ENCODE results near the gene PLD1.

The PLD1 gene

DNA sequence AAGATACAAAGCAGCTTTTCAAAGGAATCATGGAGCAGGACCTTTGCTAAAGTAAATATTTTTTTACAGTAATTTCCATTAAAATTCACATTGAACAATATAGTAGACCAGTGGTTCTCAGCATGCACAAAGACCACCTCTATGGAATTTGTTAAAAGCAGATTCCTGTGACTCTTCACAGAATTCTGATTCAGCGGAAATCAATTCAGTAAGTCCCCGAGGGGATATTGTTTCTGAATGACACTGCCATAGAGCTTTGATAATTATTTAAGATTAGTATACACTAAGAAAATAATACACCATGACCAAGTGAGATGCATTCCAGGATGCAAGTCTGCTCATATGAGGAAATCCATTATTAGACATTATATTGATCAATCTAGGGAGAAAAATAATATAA, 188.2 kb downstream of the PLD1 start:
- peaks cover 15% of the 10 kb centered on the region for H3K27me3 Mint-ChIP-seq
- no peaks in the 10 kb centered on the region for H3K4me1 Mint-ChIP-seq
- no peaks in the 10 kb centered on the region for H3K36me3 Mint-ChIP-seq
- peaks cover 6% of the 10 kb centered on the region for H3K9me3 Mint-ChIP-seq
- no peak overlapping the region for H3K27ac Mint-ChIP-seq
- no peak for ATAC-seq
- H3K4me3 Mint-ChIP-seq: no peak overlapping the region

- Mint-ChIP-seq H3K36me3 (no peaks in the 10 kb centered on the region), H3K27ac (no peak overlapping the region), H3K9me3 (peaks cover 5% of the 10 kb centered on the region), H3K27me3 (peaks cover 21% of the 10 kb centered on the region), H3K4me3 (no peak overlapping the region), H3K4me1 (no peaks in the 10 kb centered on the region)
- no peak for ATAC-seq
These were observed 189.4 kb downstream of the PLD1 start for GRCh38 chr3:171620825-171621434.

DNA sequence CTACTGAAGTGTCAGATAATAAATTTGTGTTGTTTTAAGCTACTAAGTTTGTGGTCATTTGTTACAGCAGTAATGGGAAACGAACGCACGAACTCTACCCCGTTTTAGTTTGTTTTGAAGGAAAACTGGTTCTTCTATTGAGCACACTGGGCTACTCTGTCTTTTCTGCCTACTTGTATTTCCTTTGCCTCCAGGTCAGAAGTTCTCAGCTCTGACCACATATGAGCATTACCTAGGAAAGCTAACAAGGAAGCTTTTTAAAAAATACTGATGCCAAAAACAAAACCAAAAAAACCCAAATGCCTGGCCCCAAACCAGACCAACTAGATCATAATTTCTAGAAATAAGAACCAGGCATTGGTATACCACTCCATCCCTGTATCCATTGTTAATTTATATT, 193.5 kb downstream of the PLD1 start:
- peaks cover 11% of the 10 kb centered on the region for H3K27me3 Mint-ChIP-seq
- no peaks in the 10 kb centered on the region for H3K4me1 Mint-ChIP-seq
- no peaks in the 10 kb centered on the region for H3K36me3 Mint-ChIP-seq
- H3K27ac Mint-ChIP-seq: no peak overlapping the region
- no peak for ATAC-seq
- H3K4me3 Mint-ChIP-seq: no peak overlapping the region
- H3K9me3 Mint-ChIP-seq: no peaks in the 10 kb centered on the region

DNA sequence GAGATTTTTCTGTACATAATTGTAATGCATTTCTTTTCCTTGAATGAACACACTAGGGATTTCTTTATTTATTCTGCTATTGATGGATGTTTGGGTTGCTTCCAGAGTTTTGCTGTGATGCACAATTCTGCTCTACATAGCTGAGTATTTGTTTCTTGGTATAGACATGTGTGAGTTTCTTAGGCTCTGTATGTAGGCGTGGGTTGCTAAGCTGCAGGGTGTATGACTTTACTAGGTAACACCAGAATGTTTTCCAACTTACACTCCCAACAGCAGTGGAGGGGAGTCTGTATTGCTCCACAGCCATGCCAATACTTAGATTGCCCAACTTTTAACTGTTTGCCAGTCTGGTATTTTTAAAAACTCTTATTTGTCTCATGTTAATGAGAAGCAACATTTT, 194.6 kb downstream of the PLD1 start:
- Mint-ChIP-seq H3K27ac (no peak overlapping the region), H3K9me3 (no peaks in the 10 kb centered on the region), H3K36me3 (no peaks in the 10 kb centered on the region), H3K27me3 (peaks cover 11% of the 10 kb centered on the region), H3K4me1 (no peaks in the 10 kb centered on the region), H3K4me3 (no peak overlapping the region)
- ATAC-seq: no peak

DNA sequence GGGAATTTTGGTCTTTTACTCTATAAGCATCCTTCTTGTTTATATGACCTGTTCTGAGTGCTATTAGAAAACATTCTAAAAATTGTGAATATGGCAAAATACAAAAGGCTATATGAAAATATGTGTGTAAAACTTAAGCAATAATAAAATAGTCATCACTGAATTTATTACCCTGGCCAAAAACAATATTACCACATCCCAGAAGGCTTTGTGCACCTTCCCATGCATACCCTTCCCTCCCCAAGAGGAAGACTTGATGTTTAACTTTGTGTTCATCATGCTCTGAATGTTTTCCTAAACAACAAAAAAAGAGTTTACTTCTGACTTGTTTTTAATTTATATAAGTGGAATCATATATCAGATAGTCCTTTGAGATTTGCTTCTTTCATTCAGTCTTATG, 195.0 kb downstream of the PLD1 start:
- Mint-ChIP-seq H3K27me3 (peaks cover 11% of the 10 kb centered on the region), H3K27ac (no peak overlapping the region), H3K4me3 (no peak overlapping the region), H3K9me3 (no peaks in the 10 kb centered on the region), H3K4me1 (no peaks in the 10 kb centered on the region), H3K36me3 (no peaks in the 10 kb centered on the region)
- no peak for ATAC-seq

GRCh38 chr3:171614318-171614921, 195.9 kb downstream of the PLD1 start:
- Mint-ChIP-seq H3K36me3 (no peaks in the 10 kb centered on the region), H3K27me3 (peaks cover 11% of the 10 kb centered on the region), H3K9me3 (no peaks in the 10 kb centered on the region), H3K4me3 (no peak overlapping the region), H3K27ac (no peak overlapping the region), H3K4me1 (no peaks in the 10 kb centered on the region)
- no peak for ATAC-seq

DNA sequence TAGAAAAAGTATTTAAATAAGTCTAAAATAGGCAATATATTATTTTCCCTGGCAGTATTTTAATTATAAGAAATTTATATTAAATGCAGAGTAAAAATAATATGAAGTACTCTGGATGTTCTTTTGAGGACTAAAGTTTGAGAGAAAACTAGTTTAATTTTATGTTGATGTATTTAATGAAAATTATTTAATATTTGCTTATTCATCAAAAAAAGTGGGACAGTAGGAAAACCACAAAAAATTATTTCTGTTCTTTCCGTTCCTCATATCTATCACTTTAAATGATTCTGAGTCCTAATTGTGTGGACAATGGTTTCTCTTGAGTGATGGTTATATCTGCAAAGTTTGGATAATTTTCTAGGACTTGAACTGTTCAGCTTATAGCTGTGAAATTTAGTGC, 202.8 kb downstream of the PLD1 start:
- Mint-ChIP-seq H3K27ac (no peak overlapping the region), H3K9me3 (no peaks in the 10 kb centered on the region), H3K27me3 (peaks cover 11% of the 10 kb centered on the region)

DNA sequence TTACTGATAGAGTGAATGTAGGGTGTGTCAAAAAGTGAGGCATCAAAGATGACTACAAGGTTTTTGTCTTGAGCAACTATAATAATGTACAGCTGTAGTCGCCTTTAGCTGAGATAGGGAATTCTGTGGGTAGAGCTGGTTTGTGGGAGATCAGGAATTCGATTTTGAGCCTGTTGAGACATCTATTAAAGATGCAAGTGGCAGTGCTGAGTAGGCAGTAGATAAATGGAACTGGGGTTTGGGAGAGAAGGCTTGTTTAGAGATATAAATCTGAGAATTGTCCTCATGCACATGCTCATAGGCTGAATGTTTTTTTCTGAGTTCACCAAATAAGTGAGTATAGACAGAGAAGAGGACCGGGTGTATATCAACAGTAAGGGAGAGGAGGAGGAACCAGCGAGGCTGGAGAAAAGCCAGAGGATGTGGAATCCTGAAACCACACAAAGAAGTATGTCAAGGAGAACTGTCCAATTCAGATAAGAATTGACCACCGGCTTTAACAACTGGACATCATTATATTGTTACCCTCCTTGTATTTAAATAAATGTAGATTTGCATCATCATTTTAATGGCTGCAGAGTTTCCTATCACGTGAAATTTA, 204.0 kb downstream of the PLD1 start:
- Mint-ChIP-seq H3K27ac (no peak overlapping the region), H3K27me3 (peaks cover 11% of the 10 kb centered on the region)

More for the DNA sequence above, 202.8 kb downstream of the PLD1 start:
- Mint-ChIP-seq H3K4me3 (no peak overlapping the region), H3K36me3 (no peaks in the 10 kb centered on the region), H3K4me1 (no peaks in the 10 kb centered on the region)
- ATAC-seq: no peak

DNA sequence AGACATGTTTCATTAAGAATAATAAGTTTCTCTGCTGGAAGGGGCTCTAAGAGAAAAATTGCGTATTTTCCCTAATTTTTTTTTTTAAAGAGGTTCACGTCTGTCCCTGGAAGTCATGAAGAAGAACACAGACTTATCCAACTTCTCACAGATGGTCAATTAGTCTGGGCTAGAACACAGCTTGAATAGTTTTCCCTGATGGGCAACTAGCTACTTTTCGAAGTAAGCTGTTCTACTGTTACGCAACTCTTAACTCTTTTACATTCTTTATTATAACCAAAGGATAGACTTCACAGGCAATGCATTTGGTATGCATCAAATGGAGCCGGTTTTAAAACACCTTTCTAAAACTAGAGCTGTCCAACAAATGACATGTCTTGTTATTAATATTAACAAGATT, 205.9 kb downstream of the PLD1 start:
- ATAC-seq: no peak
- Mint-ChIP-seq H3K27ac (no peak overlapping the region), H3K36me3 (no peaks in the 10 kb centered on the region), H3K27me3 (peaks cover 11% of the 10 kb centered on the region), H3K9me3 (no peaks in the 10 kb centered on the region), H3K4me3 (no peak overlapping the region), H3K4me1 (no peaks in the 10 kb centered on the region)

More for the DNA sequence above, 204.0 kb downstream of the PLD1 start:
- Mint-ChIP-seq H3K4me3 (no peak overlapping the region), H3K36me3 (no peaks in the 10 kb centered on the region), H3K4me1 (no peaks in the 10 kb centered on the region), H3K9me3 (no peaks in the 10 kb centered on the region)
- no peak for ATAC-seq

- Mint-ChIP-seq H3K9me3 (no peaks in the 10 kb centered on the region), H3K27me3 (peaks cover 11% of the 10 kb centered on the region), H3K36me3 (no peaks in the 10 kb centered on the region), H3K4me3 (no peak overlapping the region), H3K27ac (no peak overlapping the region), H3K4me1 (no peaks in the 10 kb centered on the region)
- no peak for ATAC-seq
These were observed 208.2 kb downstream of the PLD1 start for GRCh38 chr3:171602072-171602471.

GRCh38 chr3:171600030-171600429, 210.3 kb downstream of the PLD1 start:
- no peaks in the 10 kb centered on the region for H3K36me3 Mint-ChIP-seq
- H3K4me1 Mint-ChIP-seq: no peaks in the 10 kb centered on the region
- no peaks in the 10 kb centered on the region for H3K9me3 Mint-ChIP-seq
- H3K4me3 Mint-ChIP-seq: no peak overlapping the region
- H3K27me3 Mint-ChIP-seq: no peaks in the 10 kb centered on the region
- no peak overlapping the region for H3K27ac Mint-ChIP-seq
- no peak for ATAC-seq

- Mint-ChIP-seq H3K27me3 (no peaks in the 10 kb centered on the region), H3K9me3 (no peaks in the 10 kb centered on the region), H3K4me1 (no peaks in the 10 kb centered on the region), H3K4me3 (no peak overlapping the region), H3K27ac (no peak overlapping the region), H3K36me3 (no peaks in the 10 kb centered on the region)
- ATAC-seq: no peak
These were observed 211.3 kb downstream of the PLD1 start for GRCh38 chr3:171598990-171599389.

GRCh38 chr3:171592786-171593185, 217.5 kb downstream of the PLD1 start:
- no peak overlapping the region for H3K27ac Mint-ChIP-seq
- ATAC-seq: no peak
- no peaks in the 10 kb centered on the region for H3K36me3 Mint-ChIP-seq
- no peaks in the 10 kb centered on the region for H3K4me1 Mint-ChIP-seq
- H3K4me3 Mint-ChIP-seq: no peak overlapping the region
- no peaks in the 10 kb centered on the region for H3K9me3 Mint-ChIP-seq
- no peaks in the 10 kb centered on the region for H3K27me3 Mint-ChIP-seq

DNA sequence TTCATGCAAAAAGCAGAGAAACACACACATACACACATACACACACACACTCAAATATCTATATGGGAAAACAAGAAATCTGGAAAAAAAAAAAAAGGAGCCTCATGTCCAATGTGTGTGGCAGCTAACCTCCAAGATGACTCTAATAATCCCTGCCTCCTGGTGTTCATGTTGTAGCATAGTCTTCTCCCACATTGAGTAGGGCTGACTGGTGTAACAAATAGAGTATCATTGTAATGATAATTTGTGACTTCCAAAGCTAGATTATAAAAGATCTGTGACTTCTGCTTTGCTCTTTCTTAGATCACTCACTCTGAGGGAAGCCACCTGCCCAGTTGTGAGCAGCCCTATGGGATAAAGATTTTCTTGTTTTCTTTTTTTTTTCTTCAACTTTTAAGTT, 219.2 kb downstream of the PLD1 start:
- H3K9me3 Mint-ChIP-seq: no peaks in the 10 kb centered on the region

DNA sequence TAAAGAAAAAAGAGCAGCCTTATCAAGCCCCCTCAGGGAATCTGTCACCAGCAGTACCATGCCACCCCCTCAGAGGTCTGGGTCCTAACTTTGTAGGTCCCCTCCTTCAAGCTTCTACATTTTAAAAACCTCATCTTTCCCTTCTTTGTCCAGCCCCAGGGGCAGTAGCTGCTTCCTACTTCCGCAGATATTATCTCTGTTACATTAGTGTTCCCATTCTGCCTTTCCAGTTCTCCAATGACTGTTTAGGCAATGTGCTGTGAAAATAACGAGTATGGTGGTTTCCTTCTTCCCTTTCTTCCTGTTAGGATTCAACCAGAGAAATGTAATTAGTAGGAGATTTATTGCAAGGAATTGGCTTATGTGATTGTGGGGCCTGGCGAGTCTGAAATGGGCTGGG, 224.0 kb downstream of the PLD1 start:
- ATAC-seq: no peak
- Mint-ChIP-seq H3K9me3 (no peaks in the 10 kb centered on the region), H3K4me1 (no peaks in the 10 kb centered on the region)

More for the DNA sequence above, 219.2 kb downstream of the PLD1 start:
- no peaks in the 10 kb centered on the region for H3K36me3 Mint-ChIP-seq
- no peak for ATAC-seq
- H3K4me1 Mint-ChIP-seq: no peaks in the 10 kb centered on the region
- no peaks in the 10 kb centered on the region for H3K27me3 Mint-ChIP-seq
- H3K4me3 Mint-ChIP-seq: no peak overlapping the region
- H3K27ac Mint-ChIP-seq: no peak overlapping the region

DNA sequence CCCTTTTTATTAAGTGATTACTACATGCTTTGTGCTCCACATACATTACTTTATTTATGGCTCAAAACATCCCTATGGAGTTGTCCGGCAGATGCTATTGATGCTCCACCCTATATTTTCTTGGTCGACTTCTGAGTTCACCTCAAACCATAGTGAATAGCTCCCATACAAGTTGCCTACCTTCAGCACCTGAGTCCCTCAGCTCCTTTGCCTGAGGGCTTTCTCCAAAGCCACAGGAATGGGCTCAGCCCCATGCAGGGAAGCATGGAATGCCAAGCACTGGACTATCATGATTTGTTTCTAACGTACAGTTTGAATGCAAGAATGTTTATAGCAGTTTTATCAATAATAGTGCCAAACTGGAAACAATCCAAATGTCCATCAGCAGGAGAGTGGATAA, 225.2 kb downstream of the PLD1 start:
- no peak overlapping the region for H3K27ac Mint-ChIP-seq
- H3K4me3 Mint-ChIP-seq: no peak overlapping the region
- no peaks in the 10 kb centered on the region for H3K9me3 Mint-ChIP-seq
- peaks cover 9% of the 10 kb centered on the region for H3K27me3 Mint-ChIP-seq
- H3K36me3 Mint-ChIP-seq: no peaks in the 10 kb centered on the region
- no peak for ATAC-seq
- no peaks in the 10 kb centered on the region for H3K4me1 Mint-ChIP-seq

More for the DNA sequence above, 224.0 kb downstream of the PLD1 start:
- peaks cover 9% of the 10 kb centered on the region for H3K27me3 Mint-ChIP-seq
- no peak overlapping the region for H3K4me3 Mint-ChIP-seq
- H3K36me3 Mint-ChIP-seq: no peaks in the 10 kb centered on the region
- H3K27ac Mint-ChIP-seq: no peak overlapping the region
